ENCODE data around the gene CHPF. TPM values are rescaled to one million over a fixed set of nuclear protein-coding genes. Genes with fewer than 3 reads are reported as not detected.

The CHPF gene
- total and polyA plus RNA-seq, 11 donors: 74.1 to 209 (median 138) TPM

DNA sequence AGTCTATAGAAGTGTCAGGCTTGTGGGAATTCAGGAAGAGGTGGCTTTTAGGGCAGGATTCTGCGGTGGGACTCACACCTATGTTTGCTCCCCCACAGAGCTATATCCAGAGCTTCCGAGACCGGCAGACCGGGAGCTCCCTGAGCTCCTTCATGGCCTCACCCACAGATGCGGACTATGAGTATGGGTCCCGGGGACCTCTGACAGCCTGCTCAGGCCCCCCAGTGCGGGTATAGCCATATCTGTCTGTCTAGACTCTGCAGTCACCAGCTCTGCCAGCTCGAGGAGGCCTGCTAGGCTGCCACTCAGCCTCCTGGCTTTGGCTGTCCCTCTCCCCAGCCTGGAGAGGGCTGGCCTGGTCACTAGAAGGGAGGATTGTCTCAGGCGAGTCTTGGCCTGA is 6.0 kb upstream of the CHPF start:
- peaks cover 0 to 25% (median 13%) of the 10 kb centered on the region in 12 donors for H3K4me1 ChIP-seq
- peaks cover 0 to 27% (median 3%) of the 10 kb centered on the region in 9 donors for H3K27me3 ChIP-seq
- no peak overlapping the region for H3K27ac ChIP-seq
- intact Hi-C loops (cut with DNase I): loop anchor here in 2 of 10 donors (10.0 kb wide), 2 partner anchors 55 to 95 kb away; no protein-coding TSS in a partner anchor
- TF ChIP-seq CTCF (IDR thresholded peaks at IDR 0.05) (no peak), POLR2A (IDR thresholded peaks at IDR 0.05) (no peak)
- ATAC-seq: no peak
- peaks cover 0 to 5% (median 0%) of the 10 kb centered on the region in 9 donors for H3K36me3 ChIP-seq
- DNase-seq: no peak
- no peak overlapping the region for H3K4me3 ChIP-seq
- WGBS, 4 donors: 84 to 91% (median 88%) methylated on average over 7 to 9 of the region's 9 CpGs
- no peaks in the 10 kb centered on the region for H3K9me3 ChIP-seq

- Histone ChIP-seq H3K4me3 (no peak overlapping the region), H3K9me3 (no peaks in the 10 kb centered on the region), H3K4me1 (peaks cover 0 to 31% (median 18%) of the 10 kb centered on the region in 12 donors), H3K27ac (no peak overlapping the region), H3K27me3 (peaks cover 0 to 33% (median 2%) of the 10 kb centered on the region in 9 donors), H3K36me3 (peaks cover 0 to 3% (median 0%) of the 10 kb centered on the region in 9 donors)
- 92 to 94% (median 93%) methylated on average over 18 of the region's 18 CpGs for WGBS, 4 donors
- DNase-seq (no peak), ATAC-seq (no peak)
- TF ChIP-seq POLR2A (IDR thresholded peaks at IDR 0.05) (no peak), CTCF (IDR thresholded peaks at IDR 0.05) (no peak)
- intact Hi-C loops (cut with DNase I): loop anchor here in 1 of 10 donors (10.0 kb wide), 1 partner anchor 96 kb away; no protein-coding TSS in a partner anchor
Observed at GRCh38 chr2:219548990-219549389, 5.4 kb upstream of the CHPF start.

DNA sequence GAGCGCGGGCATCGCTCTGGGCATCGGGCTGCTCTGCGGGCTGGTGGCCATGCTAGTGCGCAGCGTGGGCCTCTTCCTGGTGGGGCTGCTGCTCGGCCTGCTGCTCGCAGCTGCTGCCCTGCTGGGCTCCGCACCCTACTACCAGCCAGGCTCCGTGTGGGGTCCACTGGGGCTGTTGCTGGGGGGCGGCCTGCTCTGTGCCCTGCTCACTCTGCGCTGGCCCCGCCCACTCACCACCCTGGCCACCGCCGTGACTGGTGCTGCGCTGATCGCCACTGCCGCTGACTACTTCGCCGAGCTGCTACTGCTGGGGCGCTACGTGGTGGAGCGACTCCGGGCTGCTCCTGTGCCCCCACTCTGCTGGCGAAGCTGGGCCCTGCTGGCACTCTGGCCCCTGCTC is 4.0 kb upstream of the CHPF start:
- no peak for TF ChIP-seq POLR2A (IDR thresholded peaks at IDR 0.05)
- TF ChIP-seq CTCF (IDR thresholded peaks at IDR 0.05): no peak
- Histone ChIP-seq H3K36me3 (peaks cover 0 to 3% (median 0%) of the 10 kb centered on the region in 9 donors), H3K4me3 (no peak overlapping the region), H3K9me3 (no peaks in the 10 kb centered on the region), H3K27ac (no peak overlapping the region), H3K4me1 (peaks cover 0 to 35% (median 17%) of the 10 kb centered on the region in 12 donors), H3K27me3 (peaks cover 0 to 31% (median 0%) of the 10 kb centered on the region in 9 donors)
- DNase-seq (no peak), ATAC-seq (no peak)
- intact Hi-C loops (cut with DNase I): loop anchor here in 1 of 10 donors (10.0 kb wide), 1 partner anchor 97 kb away; no protein-coding TSS in a partner anchor
- 94 to 97% (median 95%) methylated on average over 18 to 26 of the region's 26 CpGs for WGBS, 4 donors

DNA sequence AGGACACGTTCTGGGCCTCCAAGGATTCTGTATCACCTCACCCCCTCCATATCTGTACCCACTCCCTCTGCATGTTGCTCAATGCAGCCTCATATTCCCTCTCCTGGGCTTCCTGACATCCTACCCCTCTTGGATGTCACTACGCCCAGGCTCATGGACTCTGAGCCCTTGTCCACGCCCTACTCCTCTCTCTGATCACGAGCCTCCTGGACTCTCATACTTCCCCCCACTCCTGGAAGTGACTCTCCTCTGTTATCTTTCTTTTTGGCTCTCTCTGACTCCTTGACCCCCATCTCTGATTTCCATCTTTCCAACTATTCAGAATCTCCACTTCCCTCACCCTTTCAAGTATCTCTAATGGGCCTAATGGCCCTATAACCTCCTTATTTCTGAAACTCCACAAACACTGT is 2.3 kb upstream of the CHPF start:
- Histone ChIP-seq H3K36me3 (peaks cover 0 to 10% (median 7%) of the 10 kb centered on the region in 9 donors), H3K4me3 (no peak overlapping the region), H3K27ac (no peak overlapping the region), H3K9me3 (no peaks in the 10 kb centered on the region), H3K4me1 (peaks cover 0 to 35% (median 24%) of the 10 kb centered on the region in 12 donors), H3K27me3 (peaks cover 0 to 21% (median 0%) of the 10 kb centered on the region in 9 donors)
- intact Hi-C loops (cut with DNase I): loop anchor here in 1 of 10 donors (10.0 kb wide), 1 partner anchor 99 kb away; no protein-coding TSS in a partner anchor
- no peak for ATAC-seq
- DNase-seq: no peak
- 64 to 74% (median 69%) methylated on average over 4 of the region's 4 CpGs for WGBS, 4 donors
- TF ChIP-seq CTCF (IDR thresholded peaks at IDR 0.05): no peak
- TF ChIP-seq POLR2A (IDR thresholded peaks at IDR 0.05): no peak
